OCI-LY1 (cell line): ENCODE results near the gene EPAS1.

Experiments
- H2AFZ ChIP-seq: fragments of 200-600 bp; sonication (generic), shearing (Covaris generic); 2 replicates; pipeline ENCODE4 v1.6.0; 2014; ENCODE audit warnings: antibody characterized with exemption, mild to moderate bottlenecking, low read length
- H3F3A ChIP-seq: fragments of 200-600 bp; sonication (generic), shearing (Covaris generic); 2 replicates; pipeline ENCODE4 v1.6.0; 2014; ENCODE audit warnings: mild to moderate bottlenecking, antibody characterized with exemption, low read length, moderate library complexity; ENCODE audit not compliant: insufficient read depth
- H3K27ac ChIP-seq: fragments of 200-600 bp; sonication (generic); 2 replicates; pipeline ENCODE4 v1.5.1; 2014; ENCODE audit warnings: low read length, mixed run types, mild to moderate bottlenecking, low read depth; ENCODE audit not compliant: poor library complexity, severe bottlenecking
- H3K27me3 ChIP-seq: fragments of 200-600 bp; sonication (generic); 2 replicates; pipeline ENCODE4 v1.6.0; 2014; ENCODE audit warnings: antibody characterized with exemption, mild to moderate bottlenecking, low read length, moderate library complexity; ENCODE audit not compliant: insufficient read depth
- H3K36me3 ChIP-seq: fragments of 200-600 bp; sonication (generic); 2 replicates; pipeline ENCODE4 v1.6.1; 2014; ENCODE audit warnings: mild to moderate bottlenecking, antibody characterized with exemption, low read length, moderate library complexity, mixed read lengths; ENCODE audit not compliant: insufficient read depth
- H3K4me1 ChIP-seq: fragments of 200-600 bp; sonication (generic); 2 replicates; pipeline ENCODE4 v1.5.1; 2014; ENCODE audit warnings: mild to moderate bottlenecking, low read length, moderate library complexity; ENCODE audit not compliant: insufficient read depth, severe bottlenecking
- H3K4me2 ChIP-seq: fragments of 200-600 bp; sonication (generic), shearing (Covaris generic); 2 replicates; pipeline ENCODE4 v1.6.1; 2014; ENCODE audit warnings: low read length
- H3K4me3 ChIP-seq: fragments of 200-600 bp; sonication (generic); 2 replicates; pipeline ENCODE4 v1.5.1; 2014; ENCODE audit warnings: low read length, low read depth, mild to moderate bottlenecking, mixed read lengths; ENCODE audit not compliant: poor library complexity, severe bottlenecking
- H3K79me2 ChIP-seq: fragments of 200-600 bp; shearing (Covaris generic); 2 replicates; pipeline ENCODE4 v1.6.1; 2016; ENCODE audit warnings: mixed run types, low read length, mixed read lengths; ENCODE audit not compliant: insufficient read depth
- H3K9ac ChIP-seq: fragments of 200-600 bp; sonication (generic), shearing (Covaris generic); 2 replicates; pipeline ENCODE4 v1.6.1; 2014; ENCODE audit warnings: mild to moderate bottlenecking, low read length, mixed read lengths
- H3K9me2 ChIP-seq: fragments of 200-600 bp; sonication (generic), shearing (Covaris generic); 2 replicates; pipeline ENCODE4 v1.6.1; 2014; ENCODE audit warnings: low read depth, mild to moderate bottlenecking, low read length, mixed read lengths
- H3K9me3 ChIP-seq: fragments of 200-600 bp; shearing (Covaris generic); 2 replicates; pipeline ENCODE4 v1.6.1; 2014; ENCODE audit warnings: low read length, mixed read lengths
- H4K20me1 ChIP-seq: fragments of 200-600 bp; sonication (generic), shearing (Covaris generic); 2 replicates; pipeline ENCODE4 v1.6.0; 2016; ENCODE audit warnings: mild to moderate bottlenecking, low read length; ENCODE audit not compliant: insufficient read depth
- CTCF ChIP-seq: fragments of 200-600 bp; sonication (generic), shearing (Covaris generic); IDR thresholded peaks from 2 replicates; pipeline ENCODE4 v1.5.1; 2017; ENCODE audit warnings: mild to moderate bottlenecking, antibody characterized with exemption, low read length, moderate library complexity, mixed read lengths
- EZH2 ChIP-seq: fragments of 200-600 bp; sonication (generic), shearing (Covaris generic); IDR thresholded peaks from 2 replicates; pipeline ENCODE4 v1.8.0; 2017; ENCODE audit warnings: borderline replicate concordance, mixed run types, mild to moderate bottlenecking, antibody characterized with exemption, low read length, moderate library complexity, mixed read lengths

Gene EPAS1

DNA sequence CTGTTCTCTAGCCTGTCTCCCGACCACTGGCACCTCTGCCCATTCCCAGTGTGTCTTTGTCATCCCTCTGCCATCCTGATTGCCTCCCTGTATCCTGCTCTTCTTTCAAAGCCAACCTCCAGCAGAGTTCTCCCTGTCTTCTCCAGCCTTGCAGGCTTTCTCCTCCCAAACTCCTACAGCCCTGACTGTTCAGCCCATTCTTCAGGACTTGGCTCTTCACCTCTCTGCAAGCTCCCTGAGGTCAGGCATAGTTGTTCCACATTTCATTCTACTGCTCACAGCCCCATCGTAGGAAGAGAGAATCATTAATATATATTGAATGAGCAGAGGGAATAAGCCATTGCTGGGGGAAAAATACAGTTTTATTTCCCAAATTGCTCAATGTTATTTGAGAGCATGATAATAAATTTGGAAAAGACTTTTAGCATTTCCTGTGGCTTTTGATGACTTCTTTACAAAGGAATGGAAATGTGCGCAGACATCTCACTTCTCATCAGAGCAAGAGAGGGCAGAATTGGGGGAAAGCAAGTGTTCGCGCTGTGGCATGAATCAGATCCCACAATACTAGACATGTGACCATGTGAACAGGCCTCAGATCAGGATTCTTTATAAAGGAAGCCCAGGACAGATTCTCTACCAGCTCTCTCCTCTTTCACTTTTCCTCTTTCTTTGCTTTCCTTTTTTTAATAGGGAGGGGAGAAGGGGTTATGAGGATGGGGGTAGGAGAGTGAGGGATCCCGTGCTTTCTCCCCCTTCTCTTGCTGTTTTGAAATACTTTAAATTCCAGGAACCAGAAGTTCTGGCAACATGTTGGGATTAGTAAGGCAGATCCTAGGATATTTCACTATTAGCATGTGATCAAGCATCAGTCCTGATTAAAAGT is 37.4 kb downstream of the EPAS1 start:
- Histone ChIP-seq H3K27ac (no peak overlapping the region), H3K4me3 (no peak overlapping the region), H3K9ac (no peak overlapping the region), H3K4me1 (no peaks in the 10 kb centered on the region), H3F3A (no peaks in the 10 kb centered on the region), H3K9me2 (no peaks in the 10 kb centered on the region), H3K36me3 (no peaks in the 10 kb centered on the region), H3K79me2 (no peaks in the 10 kb centered on the region), H2AFZ (no peak overlapping the region), H3K9me3 (no peaks in the 10 kb centered on the region), H3K27me3 (peaks cover 28% of the 10 kb centered on the region; the same call in 1 of the 2 replicates), H3K4me2 (no peak overlapping the region), H4K20me1 (no peaks in the 10 kb centered on the region)
- TF ChIP-seq CTCF: no peak
- no peak for TF ChIP-seq EZH2

DNA sequence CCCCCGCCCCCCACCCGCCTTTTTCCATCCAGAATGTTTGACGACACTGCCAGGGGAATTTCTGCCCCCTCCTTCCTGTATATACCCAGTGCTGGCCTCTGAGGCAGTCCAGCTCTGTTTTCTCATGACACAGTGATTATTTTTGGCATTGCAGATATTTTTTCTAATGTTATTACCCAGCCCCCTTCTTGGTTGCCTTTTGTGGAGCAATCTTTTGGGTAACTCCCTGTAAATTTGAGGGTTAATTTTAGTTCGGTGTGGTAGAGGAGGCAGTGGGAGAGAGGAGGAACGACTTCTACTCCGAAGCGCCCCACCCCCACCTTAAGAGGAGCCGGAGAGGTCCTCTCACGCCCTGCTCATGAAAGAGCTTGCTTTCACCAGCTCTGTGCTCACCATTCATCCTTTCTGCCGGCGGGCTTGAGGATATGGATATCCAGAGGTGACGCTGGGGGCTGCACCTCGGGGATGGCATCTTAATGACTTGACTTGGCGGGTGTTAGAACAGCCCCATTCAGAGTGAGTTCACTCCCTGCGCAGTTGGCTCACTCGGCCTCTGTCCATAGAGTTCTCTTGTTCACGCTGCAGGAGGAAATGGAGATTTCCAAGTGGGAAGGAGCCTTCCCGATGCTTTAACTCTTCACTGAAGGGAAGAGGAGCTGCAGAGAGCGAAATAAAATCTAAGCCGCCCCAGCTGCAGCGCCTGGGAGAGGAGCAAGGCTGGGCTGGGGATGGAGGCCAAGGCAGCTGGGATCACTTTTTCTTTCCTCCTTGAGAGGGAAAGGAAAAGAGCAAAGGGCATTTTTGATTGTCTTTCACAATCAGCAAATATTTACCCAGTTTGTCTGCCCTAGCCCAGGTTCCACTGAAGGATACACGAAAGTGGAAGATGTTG is 38.4 kb downstream of the EPAS1 start:
- no peaks in the 10 kb centered on the region for H3K9me2 ChIP-seq
- H3K36me3 ChIP-seq: no peaks in the 10 kb centered on the region
- H3K27me3 ChIP-seq: peaks cover 27% of the 10 kb centered on the region; the same call in 1 of the 2 replicates
- H3K9me3 ChIP-seq: no peaks in the 10 kb centered on the region
- no peaks in the 10 kb centered on the region for H3K79me2 ChIP-seq
- H3F3A ChIP-seq: no peaks in the 10 kb centered on the region
- no peak overlapping the region for H3K27ac ChIP-seq
- no peaks in the 10 kb centered on the region for H4K20me1 ChIP-seq
- no peak overlapping the region for H3K4me3 ChIP-seq
- no peak overlapping the region for H2AFZ ChIP-seq
- TF ChIP-seq CTCF: no peak
- no peak for TF ChIP-seq EZH2
- H3K4me1 ChIP-seq: no peaks in the 10 kb centered on the region
- no peak overlapping the region for H3K9ac ChIP-seq
- no peak overlapping the region for H3K4me2 ChIP-seq

GRCh38 chr2:46336283-46336959 is 39.2 kb downstream of the EPAS1 start:
- Histone ChIP-seq H4K20me1 (no peaks in the 10 kb centered on the region), H3K36me3 (no peaks in the 10 kb centered on the region), H3K27me3 (0 out of 2 replicates have a peak, but pooled peaks cover 19% of the 10 kb centered on the region), H3K79me2 (no peaks in the 10 kb centered on the region), H2AFZ (no peak overlapping the region), H3K9me3 (no peaks in the 10 kb centered on the region), H3K4me1 (no peaks in the 10 kb centered on the region), H3F3A (no peaks in the 10 kb centered on the region), H3K4me2 (no peak overlapping the region), H3K27ac (no peak overlapping the region), H3K4me3 (no peak overlapping the region), H3K9ac (no peak overlapping the region), H3K9me2 (no peaks in the 10 kb centered on the region)
- no peak for TF ChIP-seq EZH2
- TF ChIP-seq CTCF: no peak
